Measurements from ENCODE around the gene PACS1. TPM values are rescaled to one million over a fixed set of nuclear protein-coding genes. Genes with fewer than 3 reads are reported as not detected.

Gene PACS1
- total RNA-seq, 1 experiment from 2014 or later: 91.8 TPM

GRCh38 chr11:66107600-66108510, 37.8 kb downstream of the PACS1 start:
- intact Hi-C loops (cut with micrococcal nuclease; ENCODE audit: unreplicated experiment): no loop called here
- ChIA-PET CTCF (no interaction called here), POLR2A (no interaction called here)
- H3K27me3 ChIP-seq (ENCODE audit: control insufficient read depth, insufficient read depth, low read length): no peaks in the 10 kb centered on the region
- peaks cover 29% of the 10 kb centered on the region for H3K4me1 ChIP-seq (ENCODE audit: control insufficient read depth, insufficient read depth, low read length)
- no peak for TF ChIP-seq CTCF (IDR thresholded peaks at IDR 0.05)
- TF ChIP-seq REST (IDR thresholded peaks at IDR 0.05; ENCODE audit: insufficient read depth in 1 of 2, low read depth in 2 of 2, low read length in 1 of 2): no peak
- no peak for TF ChIP-seq SIN3A (IDR thresholded peaks at IDR 0.05; ENCODE audit: borderline replicate concordance, insufficient read depth, low read depth, low read length)
- TF ChIP-seq POLR2AphosphoS5 (IDR thresholded peaks at IDR 0.05; ENCODE audit: low read depth, low read length): no peak
- TF ChIP-seq TCF7L2 (IDR thresholded peaks at IDR 0.05; ENCODE audit: low read depth, low read length): no peak
- in situ Hi-C loops (cut with HindIII; ENCODE audit: low pct_unique_long_range_greater_than_20kb, low sequenced_read_pairs): no loop called here
- no peaks in the 10 kb centered on the region for H3K9me3 ChIP-seq (ENCODE audit: control insufficient read depth, insufficient read depth, low read depth, low read length)
- BruUV-seq (replicated peaks): no TSS peak
- ATAC-seq: no peak
- H3K4me3 ChIP-seq (ENCODE audit: low read depth in 2 of 2, low read length in 2 of 2): no peak overlapping the region
- no peak overlapping the region for H3K27ac ChIP-seq (ENCODE audit: low read length)
- DNase-seq (ENCODE audit: low read depth, low spot score): no peak
- H3K36me3 ChIP-seq (ENCODE audit: control insufficient read depth, insufficient read depth, low read length): no peaks in the 10 kb centered on the region

GRCh38 chr11:66109294-66109693, 39.2 kb downstream of the PACS1 start:
- in situ Hi-C loops (cut with HindIII; ENCODE audit: low pct_unique_long_range_greater_than_20kb, low sequenced_read_pairs): no loop called here
- ATAC-seq (no peak), DNase-seq (ENCODE audit: low read depth, low spot score) (no peak)
- TF ChIP-seq REST (IDR thresholded peaks at IDR 0.05; ENCODE audit: insufficient read depth in 1 of 2, low read depth in 2 of 2, low read length in 1 of 2): no peak
- no peak for TF ChIP-seq CTCF (IDR thresholded peaks at IDR 0.05)
- no peak for TF ChIP-seq SIN3A (IDR thresholded peaks at IDR 0.05; ENCODE audit: borderline replicate concordance, insufficient read depth, low read depth, low read length)
- TF ChIP-seq POLR2AphosphoS5 (IDR thresholded peaks at IDR 0.05; ENCODE audit: low read depth, low read length): no peak
- no peak for TF ChIP-seq TCF7L2 (IDR thresholded peaks at IDR 0.05; ENCODE audit: low read depth, low read length)
- intact Hi-C loops (cut with micrococcal nuclease; ENCODE audit: unreplicated experiment): no loop called here
- Histone ChIP-seq H3K4me1 (ENCODE audit: control insufficient read depth, insufficient read depth, low read length) (peaks cover 39% of the 10 kb centered on the region), H3K36me3 (ENCODE audit: control insufficient read depth, insufficient read depth, low read length) (no peaks in the 10 kb centered on the region), H3K4me3 (ENCODE audit: low read depth in 2 of 2, low read length in 2 of 2) (no peak overlapping the region), H3K27ac (ENCODE audit: low read length) (no peak overlapping the region), H3K9me3 (ENCODE audit: control insufficient read depth, insufficient read depth, low read depth, low read length) (no peaks in the 10 kb centered on the region), H3K27me3 (ENCODE audit: control insufficient read depth, insufficient read depth, low read length) (no peaks in the 10 kb centered on the region)
- BruUV-seq (replicated peaks): no TSS peak
- ChIA-PET CTCF (no interaction called here), POLR2A (no interaction called here)

Measured in Panc1 (cell line).